ENCODE data around the gene RCAN1.

Gene RCAN1

DNA sequence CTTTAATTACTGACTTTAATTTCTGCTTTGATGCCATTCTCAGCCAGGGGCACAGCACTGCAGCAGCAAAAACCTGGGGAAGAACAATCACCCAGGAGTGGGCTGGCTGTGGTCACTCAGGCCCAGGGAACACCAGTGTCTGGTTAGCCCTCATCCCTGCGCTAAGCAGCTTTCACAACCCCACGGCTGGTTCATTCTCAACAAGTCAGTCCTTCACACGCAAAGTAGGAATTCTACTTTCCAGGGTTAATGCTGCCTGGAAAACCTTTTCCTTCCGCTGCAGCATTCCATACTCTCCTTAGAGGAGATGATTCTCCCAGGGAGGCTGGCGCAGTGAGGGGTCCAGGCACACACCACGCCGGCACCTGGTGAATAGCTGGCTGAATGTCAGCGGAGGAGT, 78.6 kb downstream of the RCAN1 start:
- no peak for DNase-seq

DNA sequence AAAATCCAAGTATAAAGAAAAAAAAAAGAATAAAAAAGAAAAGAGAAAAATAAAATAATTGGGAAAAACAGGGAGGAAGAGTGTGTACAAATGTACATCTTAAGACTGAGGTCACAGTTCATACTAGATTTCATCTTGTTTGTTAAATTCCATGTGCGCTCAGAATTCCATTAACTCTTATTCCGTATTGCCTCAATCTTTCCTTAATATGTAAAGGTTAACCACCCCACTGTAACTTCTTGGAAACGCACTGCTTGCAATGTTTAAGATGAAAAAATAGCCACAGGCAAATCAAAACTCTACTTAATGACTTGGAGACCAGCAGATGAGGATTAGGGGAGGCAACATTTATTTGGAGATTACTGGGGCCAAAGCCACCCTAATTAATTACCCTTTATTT, 79.0 kb downstream of the RCAN1 start:
- no peak for DNase-seq

DNA sequence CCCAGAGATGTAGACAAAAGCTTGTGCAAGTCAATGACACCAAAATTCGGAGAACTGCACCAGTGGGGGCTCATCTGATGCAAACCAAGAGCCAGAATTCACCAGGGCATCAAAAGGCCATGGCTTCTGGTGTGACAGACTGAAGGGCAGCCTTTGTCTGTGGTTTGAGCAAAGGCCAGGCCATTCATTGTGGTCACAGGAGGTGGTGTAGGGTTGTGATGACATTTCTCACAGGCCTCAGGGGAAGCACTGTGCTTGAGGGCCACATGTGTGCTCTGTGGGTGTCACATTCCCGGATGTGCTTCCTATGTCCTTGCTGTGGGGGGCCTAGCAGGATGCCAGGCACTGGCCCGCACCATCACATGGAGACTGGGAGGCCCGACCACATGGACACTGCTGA, 80.4 kb downstream of the RCAN1 start:
- DNase-seq, result no peak

DNA sequence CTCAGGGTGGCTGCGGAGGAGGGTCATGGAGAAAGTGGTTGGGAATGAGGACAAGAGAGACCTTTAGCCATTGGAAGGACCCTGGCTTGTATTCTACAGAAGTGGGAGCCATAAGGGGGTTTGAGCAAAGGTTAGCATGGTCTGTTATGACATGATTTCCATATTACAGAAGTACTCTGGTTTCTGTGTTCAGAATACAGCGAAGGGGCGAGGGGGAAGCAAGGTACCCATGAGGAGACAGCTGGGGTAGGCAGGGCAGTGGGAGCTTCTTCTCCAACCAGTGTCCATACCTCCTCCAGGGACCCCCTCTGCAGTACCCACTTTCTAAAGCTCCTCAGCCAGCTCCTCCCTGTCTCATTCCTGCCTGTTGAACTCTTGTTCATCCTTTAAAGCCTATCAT, 81.0 kb downstream of the RCAN1 start:
- DNase-seq, result no peak

DNA sequence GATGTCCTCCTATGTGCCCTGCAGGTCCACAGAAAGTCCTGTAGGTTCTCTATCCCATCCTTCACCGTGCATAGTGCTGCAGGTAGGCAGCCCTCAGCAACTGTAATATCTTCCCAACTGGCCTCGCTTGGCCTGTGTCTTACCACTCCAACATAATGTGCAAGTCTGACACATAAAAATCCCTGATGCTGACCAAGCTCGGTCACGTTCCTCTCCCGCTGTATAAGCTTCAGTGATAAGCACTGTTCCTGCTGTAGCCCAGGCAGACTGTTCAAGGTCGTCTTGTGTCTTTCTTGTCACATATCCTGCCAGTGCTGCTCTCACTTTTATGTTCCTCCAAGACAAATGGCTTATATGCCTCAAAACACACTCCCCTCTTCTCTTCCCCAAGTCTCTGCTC, 83.5 kb downstream of the RCAN1 start:
- no peak for DNase-seq

DNA sequence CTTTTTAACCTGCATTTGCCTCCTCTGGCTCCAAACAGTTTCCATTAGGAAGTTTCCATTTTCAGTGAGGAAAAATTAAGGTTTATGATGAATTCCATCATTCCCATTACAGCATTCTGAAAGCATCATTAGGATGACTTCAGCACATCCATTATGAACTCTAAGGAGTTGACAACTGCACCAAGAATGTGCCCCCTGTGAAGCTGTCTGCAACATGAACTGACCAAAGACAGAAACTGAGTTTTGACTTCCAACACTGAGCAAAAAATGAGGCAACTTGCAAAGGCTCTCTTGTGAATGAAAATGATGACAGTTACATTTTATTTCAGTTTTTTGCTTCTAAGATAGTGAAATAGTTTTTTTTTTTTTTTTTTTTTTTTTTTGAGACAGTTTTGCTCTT, 84.7 kb downstream of the RCAN1 start:
- DNase-seq, result no peak

DNA sequence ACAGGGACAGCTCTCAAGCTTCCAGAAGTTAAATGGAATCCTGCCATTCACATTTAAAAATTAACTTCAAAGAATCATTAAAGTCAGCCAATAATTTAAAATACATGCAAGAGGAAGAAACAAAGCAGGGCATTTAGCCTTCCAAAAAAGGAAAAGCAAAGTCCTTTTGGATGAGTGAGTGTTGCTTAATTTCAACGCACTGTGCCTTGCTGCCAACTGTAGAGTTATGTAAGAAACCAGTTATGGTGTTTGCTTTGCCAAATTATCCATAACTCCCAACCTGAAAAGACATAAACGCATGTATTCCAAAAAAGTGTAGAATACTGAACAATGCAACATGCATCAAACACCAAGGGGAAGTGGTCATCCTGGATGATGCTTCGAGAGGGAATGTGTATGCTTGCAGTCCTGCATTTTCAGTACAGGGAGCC, 86.8 kb downstream of the RCAN1 start:
- no peak for DNase-seq

DNA sequence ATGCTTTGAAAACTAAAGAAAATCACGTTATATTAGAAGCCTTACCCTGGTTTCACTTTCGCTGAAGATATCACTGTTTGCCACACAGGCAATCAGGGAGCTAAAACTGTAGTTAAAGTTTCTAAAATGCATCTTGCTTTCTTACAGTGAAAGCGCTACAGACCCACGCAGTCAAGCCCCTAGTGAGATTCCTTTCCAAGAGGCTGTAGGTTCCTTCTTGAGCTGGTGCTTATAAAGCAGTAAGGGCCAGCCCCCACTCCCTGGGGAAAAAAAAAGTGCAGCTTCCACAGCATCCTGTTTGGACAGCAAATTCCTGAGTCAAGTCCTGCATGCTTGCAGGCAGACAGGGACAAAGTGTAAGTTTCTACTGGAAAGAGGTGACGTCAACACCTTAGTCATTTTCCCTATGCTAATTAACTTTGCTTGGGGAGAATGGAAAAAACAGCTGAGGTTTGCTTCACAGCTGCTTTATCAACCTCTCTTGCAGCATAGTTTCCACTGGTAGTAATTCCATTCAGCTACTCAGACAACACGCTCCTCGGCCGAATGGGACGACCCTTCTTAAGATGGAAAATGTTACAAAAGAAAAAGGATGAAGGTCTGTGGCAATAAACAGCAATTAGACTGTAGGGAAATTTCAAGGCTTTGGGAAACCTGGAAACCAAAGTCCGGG, 88.2 kb downstream of the RCAN1 start:
- peak; percentile 7 for DNase-seq

DNA sequence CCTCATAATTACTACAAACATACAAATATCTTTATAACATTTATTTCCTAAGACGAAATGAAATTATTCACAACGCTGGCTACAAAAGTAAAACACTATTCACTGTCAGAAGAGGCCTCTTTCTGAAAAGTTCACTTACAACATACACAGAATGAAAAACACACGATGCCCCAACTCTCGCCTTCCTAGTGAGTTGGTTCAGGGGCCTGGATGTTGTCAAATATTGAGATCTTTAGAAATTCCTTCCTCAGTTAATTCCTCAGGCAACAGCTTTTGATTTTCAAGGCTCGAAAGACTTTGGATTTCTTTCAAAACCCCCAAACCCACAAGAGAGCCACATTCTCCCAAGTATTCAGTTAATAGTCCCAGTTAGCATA, 88.7 kb downstream of the RCAN1 start:
- no peak for DNase-seq

DNA sequence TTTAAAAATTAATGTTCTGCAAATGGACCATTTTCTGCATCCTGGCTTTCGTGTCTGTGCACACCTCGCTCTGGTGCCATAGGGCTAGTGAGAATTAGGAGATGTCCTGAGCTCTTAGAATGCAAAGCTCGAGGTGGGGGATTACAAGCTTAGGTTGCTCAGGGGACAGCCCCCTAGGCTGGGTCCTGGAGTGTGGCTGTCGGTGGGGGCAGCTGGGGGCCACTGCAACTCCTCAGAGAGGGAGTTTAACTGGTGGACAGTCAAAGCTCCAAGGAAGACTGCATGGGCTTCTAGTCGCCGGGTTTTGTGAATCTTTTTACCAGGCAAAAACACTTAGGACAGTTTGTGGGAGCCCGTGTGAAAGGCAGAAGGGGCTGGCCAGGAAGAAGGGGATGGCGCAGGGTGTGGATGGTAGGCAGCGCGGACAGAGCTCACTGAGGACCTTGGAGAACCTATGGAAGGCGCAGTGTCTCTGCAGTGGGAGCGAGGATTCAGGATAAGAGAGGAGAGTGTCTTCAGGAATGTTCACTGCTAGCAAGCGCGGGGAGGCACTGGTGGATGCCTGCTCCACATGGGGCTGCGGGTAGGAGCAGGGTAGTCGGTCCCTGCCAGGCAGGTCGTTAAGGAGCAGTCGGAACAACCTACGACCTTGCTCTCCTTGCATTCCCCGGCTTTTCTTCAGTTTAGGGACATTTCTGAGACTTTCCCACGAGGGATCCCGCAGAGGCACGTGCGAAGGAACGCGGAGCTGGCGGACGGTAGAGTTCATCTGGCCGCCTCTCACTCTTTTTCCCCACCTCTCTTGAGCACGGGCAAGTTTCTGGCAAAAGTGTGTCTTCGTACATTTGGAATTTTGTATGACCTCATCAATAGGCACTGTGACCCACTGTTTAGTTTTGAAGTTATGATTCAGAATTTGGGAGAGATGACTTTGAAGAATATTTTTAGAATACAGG, 90.0 kb downstream of the RCAN1 start:
- DNase-seq, result no peak

DNA sequence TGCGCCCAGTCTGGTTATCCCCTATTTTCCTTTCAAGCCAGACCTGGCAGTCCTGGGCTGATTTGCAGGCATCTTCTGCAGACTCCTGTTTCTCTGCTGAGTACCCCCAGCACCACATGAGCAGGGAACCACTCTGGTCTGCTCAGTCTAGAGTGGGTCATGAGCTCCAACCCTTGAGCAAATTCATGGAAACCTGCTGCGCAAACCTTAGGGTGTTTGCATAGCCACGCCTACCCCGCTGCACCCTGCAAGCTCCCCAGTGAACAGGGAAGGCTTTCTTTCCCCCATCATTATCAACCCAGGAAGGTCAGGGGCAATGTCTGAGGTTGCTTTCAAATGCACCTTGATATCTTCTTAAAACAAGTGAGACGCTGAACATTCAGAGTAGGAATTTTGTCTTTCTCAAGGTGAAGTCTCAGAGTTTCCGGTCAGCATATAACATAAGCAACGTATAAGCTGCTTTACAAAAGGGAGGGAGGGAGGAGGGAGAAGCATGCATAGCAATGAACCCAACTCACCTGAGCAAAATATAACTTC, 91.8 kb downstream of the RCAN1 start:
- DNase-seq, result no peak

DNA sequence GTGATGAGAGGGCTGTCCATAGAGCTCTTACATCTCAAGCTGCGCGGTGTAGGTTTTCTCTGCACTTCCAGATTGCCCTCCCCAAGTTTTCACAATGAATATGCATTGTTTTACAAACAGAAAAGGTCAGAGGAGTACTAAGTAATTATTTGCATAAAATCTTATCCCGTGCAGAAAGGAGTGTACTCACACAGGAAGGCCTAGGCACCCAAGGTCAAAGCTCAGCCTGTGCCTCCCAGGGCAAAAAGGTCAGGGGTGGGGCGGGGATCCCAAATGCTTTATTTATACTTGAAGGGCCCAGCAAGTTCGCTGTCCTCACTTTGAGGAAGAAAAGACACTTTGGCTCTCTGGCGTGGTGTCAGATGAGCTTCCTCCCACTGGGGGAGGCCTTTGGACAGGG, 92.6 kb downstream of the RCAN1 start:
- DNase-seq, result no peak

DNA sequence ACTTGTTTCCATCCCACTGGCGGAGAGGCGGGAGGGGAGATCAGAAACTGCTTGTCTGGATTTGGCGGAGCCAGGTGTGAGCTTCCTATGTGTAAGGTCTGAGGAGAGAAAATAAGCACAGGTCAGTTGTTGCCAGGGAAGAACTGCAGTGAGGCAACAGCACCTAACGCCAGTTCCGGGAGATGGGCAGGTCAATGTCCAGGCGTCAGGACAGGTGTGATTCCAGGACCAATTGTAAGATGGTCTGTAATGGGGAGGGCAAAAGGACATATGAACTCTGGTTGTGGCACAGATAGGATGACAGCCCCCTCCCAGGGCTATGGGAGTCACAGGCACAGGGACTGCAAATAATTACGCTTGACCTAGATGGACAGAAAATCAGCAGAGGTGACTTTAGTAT, 93.4 kb downstream of the RCAN1 start:
- no peak for DNase-seq

DNA sequence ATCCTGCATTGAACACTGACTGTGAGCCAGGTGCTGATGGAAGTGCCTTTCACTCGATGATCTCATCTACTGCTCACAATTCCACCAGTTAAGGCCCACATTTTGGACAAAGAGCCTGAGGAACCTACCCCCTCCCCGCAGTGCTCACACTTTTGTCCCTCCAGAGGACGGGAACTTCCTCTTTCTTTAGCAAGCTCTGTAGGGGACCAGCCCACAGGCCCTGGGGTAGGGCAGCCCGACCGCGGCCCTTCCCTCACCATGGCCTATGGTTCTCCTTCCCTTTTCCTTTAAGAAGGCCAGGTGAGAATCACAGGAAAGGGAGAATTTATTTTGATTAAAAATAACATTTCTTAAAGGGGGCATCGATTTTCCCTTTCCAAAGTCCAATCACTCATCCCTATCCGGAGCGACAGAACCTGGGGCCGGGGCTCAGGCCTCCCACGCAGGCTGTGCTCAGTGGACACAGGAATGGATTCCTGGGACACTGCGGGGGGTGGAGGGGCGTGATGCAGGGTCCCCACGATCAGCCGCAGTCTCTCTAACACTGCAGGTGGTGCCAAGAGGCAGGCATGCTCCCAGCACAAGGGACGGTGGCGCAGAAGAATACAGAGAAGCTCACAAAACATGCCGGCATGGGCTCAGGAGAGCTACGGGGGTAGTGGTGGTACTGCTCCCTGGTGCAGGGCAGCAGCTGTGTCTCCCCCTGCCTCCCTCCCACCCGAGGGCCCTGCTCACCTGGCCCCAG, 94.0 kb downstream of the RCAN1 start:
- DNase-seq, result no peak

DNA sequence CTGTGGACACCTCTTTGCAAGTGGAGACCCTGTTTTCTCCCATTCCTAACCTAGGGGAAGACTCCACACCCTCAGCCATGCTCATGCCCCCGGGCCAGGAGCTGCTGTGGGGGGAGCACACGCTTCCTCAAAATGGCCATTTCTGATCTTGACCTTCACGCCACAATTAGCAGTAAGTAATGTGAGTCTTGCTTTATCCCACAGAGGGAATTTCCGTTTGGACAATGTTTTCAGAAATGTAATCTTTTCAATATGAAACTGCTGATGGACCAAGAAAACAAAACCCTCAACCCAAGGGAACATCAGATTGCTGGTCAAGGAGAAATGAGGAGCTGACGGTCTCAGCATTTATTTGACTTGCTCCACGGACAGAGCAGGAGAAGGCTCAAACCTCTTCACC, 94.6 kb downstream of the RCAN1 start:
- no peak for DNase-seq

DNA sequence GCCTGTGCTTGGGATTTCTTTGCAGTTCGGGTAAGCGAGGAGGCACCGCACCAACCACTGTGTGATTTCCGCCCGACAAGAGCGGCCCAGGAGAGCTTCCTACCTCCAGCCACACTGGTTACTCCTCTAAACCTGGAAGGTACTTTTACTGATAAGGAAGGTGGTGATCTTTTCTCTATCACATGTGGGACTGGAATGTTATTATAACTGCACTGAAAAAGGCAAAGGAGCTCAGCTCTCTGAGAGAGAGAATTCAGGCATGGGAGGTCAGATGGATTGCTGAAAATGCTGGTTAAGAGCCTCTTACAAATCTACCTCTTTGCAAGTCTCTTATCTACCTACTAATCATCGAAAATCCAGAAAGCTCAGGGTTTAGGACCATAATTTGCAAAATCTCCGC, 95.2 kb downstream of the RCAN1 start:
- no peak for DNase-seq

DNA sequence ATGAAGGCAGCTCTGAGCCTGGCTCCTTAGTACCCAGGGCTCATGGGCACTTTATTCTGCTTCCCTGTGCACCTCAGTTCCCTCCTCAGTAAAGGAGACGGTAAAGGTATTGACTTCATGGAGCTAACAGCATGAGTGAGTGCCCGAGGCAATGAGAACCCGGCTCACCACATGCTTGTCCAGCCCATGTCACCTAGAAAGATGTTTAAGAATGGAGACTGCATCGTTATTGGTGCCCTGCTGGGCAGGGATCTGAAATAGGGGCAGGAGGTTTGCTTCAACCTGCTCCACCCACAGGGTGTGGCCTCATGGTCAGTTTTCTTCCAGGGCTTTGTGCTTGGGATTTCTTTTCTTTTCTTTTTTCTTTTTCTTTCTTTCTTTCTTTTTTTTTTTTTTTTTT, 95.9 kb downstream of the RCAN1 start:
- DNase-seq, result no peak

DNA sequence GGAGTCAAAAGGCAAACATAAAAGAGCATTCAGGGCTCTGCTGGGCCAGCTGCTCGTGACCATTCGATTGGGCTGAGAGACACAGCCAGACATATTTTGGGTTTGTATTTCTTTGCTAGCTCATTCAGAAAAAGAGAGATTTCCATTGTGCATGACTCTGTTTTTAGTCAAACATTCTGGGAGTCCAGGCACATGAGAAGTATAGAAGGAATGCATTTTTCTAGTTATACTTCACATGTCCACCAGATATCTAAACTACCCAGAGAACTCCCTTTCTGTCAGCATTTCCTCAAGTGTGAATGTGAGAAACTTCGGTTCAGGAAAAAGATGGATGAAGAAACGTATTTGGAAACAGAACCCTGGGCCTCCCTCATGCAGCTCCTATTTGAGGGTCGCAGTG, 96.6 kb downstream of the RCAN1 start:
- no peak for DNase-seq

DNA sequence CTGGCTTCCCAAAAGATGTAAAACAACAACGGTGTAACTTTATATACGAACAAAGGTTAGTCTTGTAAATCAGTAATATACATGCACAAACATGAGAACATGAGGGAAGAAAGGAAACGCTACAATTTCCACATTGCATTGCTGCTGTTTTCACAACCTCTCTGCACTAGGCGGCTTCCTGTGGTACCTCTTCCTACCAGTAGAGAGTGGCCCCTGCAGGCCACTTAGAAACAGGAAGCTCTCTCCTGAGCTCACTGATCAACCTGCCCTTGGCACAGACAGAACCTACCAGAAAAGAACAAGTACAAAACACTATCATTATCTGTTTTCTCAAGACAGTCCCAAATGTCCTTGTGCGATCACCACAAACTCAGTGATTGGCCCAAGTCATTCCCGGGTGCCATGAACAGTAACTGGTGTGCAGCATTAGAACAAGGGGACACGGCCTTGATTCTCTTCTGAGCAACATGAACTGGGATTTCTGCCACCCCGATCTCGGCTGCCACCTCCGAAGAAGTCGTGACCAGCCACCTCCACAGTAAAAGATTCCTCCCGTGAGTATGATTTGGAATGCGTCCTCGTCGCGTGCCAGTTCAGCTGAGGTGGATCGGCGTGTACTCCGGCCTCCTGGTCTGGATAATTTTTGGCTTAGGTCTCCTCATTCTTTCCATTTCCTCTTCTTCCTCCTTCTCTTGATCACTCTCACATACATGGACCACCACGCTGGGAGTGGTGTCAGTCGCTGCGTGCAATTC, 97.2 kb downstream of the RCAN1 start:
- peak; percentile 6 for DNase-seq

DNA sequence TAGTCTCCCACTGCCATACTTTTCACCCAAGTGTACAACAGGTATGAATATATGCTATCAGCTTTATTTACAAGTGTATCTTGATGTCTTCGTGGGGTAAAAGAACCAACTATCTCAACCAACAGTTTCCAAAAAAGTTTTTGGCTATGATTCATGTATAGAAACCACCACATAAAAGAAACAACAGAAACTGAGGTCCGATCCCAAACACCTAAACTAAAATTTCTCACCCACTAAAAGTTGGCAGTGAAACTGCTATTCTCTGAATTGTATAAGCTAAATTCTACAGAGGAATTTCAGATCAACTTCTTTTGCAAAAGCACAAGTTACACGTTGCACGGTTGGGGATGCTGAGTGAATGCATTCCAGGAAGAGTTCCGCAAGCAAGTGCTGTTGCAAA, 97.9 kb downstream of the RCAN1 start:
- no peak for DNase-seq

DNA sequence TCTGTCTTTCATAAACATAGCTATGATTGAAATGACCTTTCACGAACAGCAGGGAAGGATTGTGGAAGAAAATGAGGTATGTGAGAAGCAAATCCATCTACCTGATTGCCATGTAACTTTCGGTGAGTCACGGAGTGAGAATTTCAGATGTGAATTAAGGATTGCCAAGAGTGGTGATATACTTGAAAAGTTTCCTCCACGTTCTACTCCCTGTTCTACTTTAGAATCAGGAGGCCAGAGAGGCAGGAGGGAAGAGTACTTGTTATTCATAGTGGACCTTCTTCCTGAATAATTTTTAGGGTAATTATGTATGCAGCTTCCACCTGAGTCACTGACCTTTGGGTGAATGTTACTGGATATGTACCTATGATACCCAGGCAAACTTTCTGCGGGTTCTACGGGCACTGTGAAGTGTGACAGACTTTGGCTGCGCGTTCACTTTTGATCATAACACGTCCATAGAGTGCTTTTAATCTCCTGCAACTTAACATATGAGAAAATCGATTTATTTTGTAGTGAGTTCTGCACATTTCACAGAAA, 100.3 kb downstream of the RCAN1 start:
- no peak for DNase-seq

DNA sequence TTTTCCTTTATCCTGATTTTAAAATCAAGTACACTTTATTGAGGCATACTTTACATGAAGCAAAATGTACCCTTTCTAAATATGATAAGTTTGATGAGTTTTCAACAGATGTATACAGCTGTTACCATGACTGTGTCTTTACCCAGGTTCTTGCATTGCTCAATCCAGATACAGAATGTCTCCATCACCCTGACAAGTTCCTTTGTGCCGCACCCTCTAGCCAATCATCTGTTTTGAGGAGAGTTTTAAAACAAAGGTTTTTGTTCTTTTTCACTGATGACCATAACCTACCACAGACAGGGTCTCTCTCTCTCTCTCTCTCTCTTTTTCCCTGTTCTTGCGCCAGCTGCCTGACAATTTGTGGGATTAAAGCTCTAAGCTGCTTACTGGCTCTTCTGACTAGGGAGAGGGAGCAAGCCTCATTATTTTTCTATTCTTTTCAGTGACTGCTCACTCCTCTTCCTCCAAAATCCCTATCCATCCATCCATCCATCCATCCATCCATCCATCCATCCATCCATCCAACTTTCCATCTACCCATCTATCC, 101.7 kb downstream of the RCAN1 start:
- DNase-seq, result no peak
